Gastroesophageal sphincter (tissue), 3 donors: Measurements from ENCODE around the gene QPCT.
A peak's percentile ranks its signal among the peaks of the same experiment; 100 is the strongest.

Source experiments
- CTCF ChIP-seq, 4 experiments: fragments of 200-600 bp in 2 of 4; fragments of 450-650 bp in 2 of 4; sonication (generic) in 1 of 4; IDR thresholded peaks; one replicate each; pipeline ENCODE4 v1.5.1; 2017 to 2019; ENCODE audit warnings: antibody characterized with exemption in 4 of 4, mild to moderate bottlenecking in 2 of 4, moderate library complexity in 2 of 4
- EP300 ChIP-seq: sonication (generic); formaldehyde crosslinking; IDR thresholded peaks from one replicate; pipeline ENCODE4 v1.6.1; 2017; ENCODE audit warnings: antibody characterized with exemption, mild to moderate bottlenecking
- POLR2A ChIP-seq, 2 donors: fragments of 450-650 bp; IDR thresholded peaks; one replicate each; pipeline ENCODE4 v1.6.1; 2017; ENCODE audit warnings: antibody characterized with exemption in 2 of 2, mild to moderate bottlenecking in 2 of 2, moderate library complexity in 1 of 2

- TF ChIP-seq POLR2A (IDR thresholded peaks at IDR 0.05) (no peak), CTCF (IDR thresholded peaks at IDR 0.05) (peak; percentile 81 to 99 (median 92)), EP300 (no peak)
Measured at GRCh38 chr2:37414470-37414949, 70.1 kb downstream of the QPCT start.
